Uterus (tissue), 2 donors: ENCODE results near the gene RNF144B.

ENCODE experiments used
- CTCF ChIP-seq, 4 experiments: fragments of 200-600 bp in 2 of 4; fragments of 450-650 bp in 2 of 4; sonication (generic) in 2 of 4; IDR thresholded peaks; one replicate each; pipeline ENCODE4 v1.5.1; 2016 to 2019; ENCODE audit warnings: antibody characterized with exemption in 4 of 4, mild to moderate bottlenecking in 2 of 4, moderate library complexity in 1 of 4
- POLR2A ChIP-seq, 2 donors: fragments of 450-650 bp; IDR thresholded peaks; one replicate each; pipeline ENCODE4 v1.6.1; 2016; ENCODE audit warnings: antibody characterized with exemption in 2 of 2, mild to moderate bottlenecking in 1 of 2, moderate library complexity in 1 of 2

- TF ChIP-seq CTCF (IDR thresholded peaks at IDR 0.05) (no peak), POLR2A (IDR thresholded peaks at IDR 0.05) (no peak)
Measured at GRCh38 chr6:18488004-18488403, 100.9 kb downstream of the RNF144B start.
